OCI-LY3 (cell line): ENCODE results near the gene AHSG.

Experiments used
- H2AFZ ChIP-seq: fragments of 200-600, 300-600 bp; shearing (Covaris generic); 2 replicates; pipeline ENCODE4 v1.6.0; 2014; ENCODE audit warnings: antibody characterized with exemption, low read depth, low read length
- H3K27ac ChIP-seq: fragments of 200-600, 300-600 bp; sonication (generic); 2 replicates; pipeline ENCODE4 v1.5.1; 2014; ENCODE audit warnings: mild to moderate bottlenecking, low read length, moderate library complexity, mixed read lengths
- H3K27me3 ChIP-seq: fragments of 200-600, 300-600 bp; sonication (generic); 2 replicates; pipeline ENCODE4 v1.6.1; 2014; ENCODE audit warnings: low read depth, low read length, mixed read lengths
- H3K36me3 ChIP-seq: fragments of 200-600, 300-600 bp; sonication (generic); replicated peaks from 2 replicates; pipeline ENCODE3; 2014; ENCODE audit warnings: low read depth, low read length, mixed read lengths
- H3K4me1 ChIP-seq: fragments of 300-600, 200-600 bp; sonication (generic); 2 replicates; pipeline ENCODE4 v1.6.1; 2014; ENCODE audit warnings: low read length, mixed read lengths
- H3K4me2 ChIP-seq: fragments of 200-600, 300-600 bp; sonication (generic); 2 replicates; pipeline ENCODE4 v1.6.1; 2014; ENCODE audit warnings: low read length, mixed read lengths
- H3K4me3 ChIP-seq: fragments of 300-600, 200-600 bp; sonication (generic); 2 replicates; pipeline ENCODE4 v1.5.1; 2014; ENCODE audit warnings: antibody characterized with exemption, mild to moderate bottlenecking, low read length, moderate library complexity
- H3K79me2 ChIP-seq: fragments of 300-600, 200-600 bp; shearing (Covaris generic); 2 replicates; pipeline ENCODE4 v1.6.1; 2014; ENCODE audit warnings: mild to moderate bottlenecking, low read length, mixed read lengths
- H3K9ac ChIP-seq: fragments of 300-600, 200-600 bp; shearing (Covaris generic); 2 replicates; pipeline ENCODE4 v1.6.0; 2014; ENCODE audit warnings: mild to moderate bottlenecking, low read length, moderate library complexity
- H3K9me3 ChIP-seq: fragments of 200-600, 300-600 bp; shearing (Covaris generic); 2 replicates; pipeline ENCODE4 v1.6.1; 2014; ENCODE audit warnings: low read length, mixed read lengths; ENCODE audit not compliant: insufficient read depth
- H4K20me1 ChIP-seq: fragments of 200-600, 300-600 bp; sonication (generic); 2 replicates; pipeline ENCODE4 v1.6.1; 2016; ENCODE audit warnings: low read length, mixed read lengths; ENCODE audit not compliant: insufficient read depth
- EZH2phosphoT487 ChIP-seq: fragments of 200-600 bp; shearing (Covaris generic); IDR thresholded peaks from 2 replicates; pipeline ENCODE4 v1.6.1; 2018; ENCODE audit warnings: antibody characterized with exemption, mixed run types, low read depth
- TF ChIP-seq, protein P1 (sequence below): fragments of 200-600, 300-600 bp; sonication (generic); IDR thresholded peaks from 2 replicates; pipeline ENCODE4 v1.5.1; 2014; ENCODE audit warnings: antibody characterized with exemption, low read length, low read depth

Gene AHSG

DNA sequence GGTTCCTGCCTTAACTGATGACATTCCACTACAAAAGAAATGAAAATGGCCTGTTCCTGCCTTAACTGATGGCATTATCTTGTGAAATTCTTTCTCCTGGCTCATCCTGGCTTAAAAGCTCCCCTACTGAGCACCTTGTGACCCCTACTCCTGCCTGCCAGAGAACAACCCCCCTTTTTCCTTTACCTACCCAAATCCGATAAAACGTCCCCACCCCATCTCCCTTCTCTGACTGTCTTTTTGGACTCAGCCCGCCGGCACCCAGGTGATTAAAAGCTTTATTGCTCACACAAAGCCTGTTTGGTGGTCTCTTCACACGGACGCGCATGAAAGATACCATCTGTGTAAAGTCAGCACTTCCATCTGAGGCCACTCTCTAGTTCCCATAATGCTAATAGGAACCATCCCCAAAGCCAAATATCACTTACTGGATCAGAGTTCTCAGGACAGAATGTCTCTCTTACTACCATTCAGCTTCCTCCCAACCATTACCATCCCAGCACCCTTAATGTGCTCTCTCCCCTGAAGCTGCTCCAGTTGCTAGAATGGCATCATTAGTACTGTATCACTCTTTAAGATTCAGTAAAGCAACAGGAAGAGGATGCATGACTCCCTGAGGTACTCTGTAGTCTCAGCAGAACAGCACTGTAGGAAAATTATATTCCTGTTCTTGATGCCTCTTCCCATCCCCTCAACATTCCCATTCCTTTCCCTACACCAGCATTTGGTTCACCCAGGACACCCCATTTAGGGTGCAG lies 50.7 kb downstream of the AHSG start:
- Histone ChIP-seq H3K9ac (no peak overlapping the region), H3K36me3 (no peaks in the 10 kb centered on the region)

DNA sequence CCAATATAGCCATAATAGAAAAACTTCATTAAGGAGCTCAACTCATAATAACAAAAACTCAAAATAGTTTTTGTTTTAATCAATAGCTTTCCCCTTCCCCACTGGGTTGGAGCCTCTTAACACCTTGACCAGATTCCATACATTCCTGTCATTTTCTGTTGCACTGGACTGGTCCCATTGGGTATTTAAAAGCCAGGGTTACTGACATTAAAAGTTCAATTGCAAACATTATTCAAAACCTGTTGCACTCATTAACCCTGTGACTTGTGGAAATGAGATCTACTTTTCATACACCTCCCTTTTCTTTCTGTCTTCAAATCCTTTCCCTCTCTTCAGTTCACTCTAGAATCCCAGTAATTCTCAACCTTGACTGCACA lies 51.2 kb downstream of the AHSG start:
- Histone ChIP-seq H3K36me3 (no peaks in the 10 kb centered on the region), H3K27ac (no peak overlapping the region)

More for the DNA sequence above, 50.7 kb downstream of the AHSG start:
- Histone ChIP-seq H3K4me3 (no peak overlapping the region), H4K20me1 (no peaks in the 10 kb centered on the region), H3K27me3 (peaks cover 6% of the 10 kb centered on the region), H3K27ac (no peak overlapping the region), H3K4me1 (no peaks in the 10 kb centered on the region), H3K9me3 (no peaks in the 10 kb centered on the region), H3K79me2 (no peaks in the 10 kb centered on the region), H2AFZ (no peak overlapping the region), H3K4me2 (no peak overlapping the region)
- TF ChIP-seq, protein P1, sequence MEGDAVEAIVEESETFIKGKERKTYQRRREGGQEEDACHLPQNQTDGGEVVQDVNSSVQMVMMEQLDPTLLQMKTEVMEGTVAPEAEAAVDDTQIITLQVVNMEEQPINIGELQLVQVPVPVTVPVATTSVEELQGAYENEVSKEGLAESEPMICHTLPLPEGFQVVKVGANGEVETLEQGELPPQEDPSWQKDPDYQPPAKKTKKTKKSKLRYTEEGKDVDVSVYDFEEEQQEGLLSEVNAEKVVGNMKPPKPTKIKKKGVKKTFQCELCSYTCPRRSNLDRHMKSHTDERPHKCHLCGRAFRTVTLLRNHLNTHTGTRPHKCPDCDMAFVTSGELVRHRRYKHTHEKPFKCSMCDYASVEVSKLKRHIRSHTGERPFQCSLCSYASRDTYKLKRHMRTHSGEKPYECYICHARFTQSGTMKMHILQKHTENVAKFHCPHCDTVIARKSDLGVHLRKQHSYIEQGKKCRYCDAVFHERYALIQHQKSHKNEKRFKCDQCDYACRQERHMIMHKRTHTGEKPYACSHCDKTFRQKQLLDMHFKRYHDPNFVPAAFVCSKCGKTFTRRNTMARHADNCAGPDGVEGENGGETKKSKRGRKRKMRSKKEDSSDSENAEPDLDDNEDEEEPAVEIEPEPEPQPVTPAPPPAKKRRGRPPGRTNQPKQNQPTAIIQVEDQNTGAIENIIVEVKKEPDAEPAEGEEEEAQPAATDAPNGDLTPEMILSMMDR: no peak
- TF ChIP-seq EZH2phosphoT487: no peak

DNA sequence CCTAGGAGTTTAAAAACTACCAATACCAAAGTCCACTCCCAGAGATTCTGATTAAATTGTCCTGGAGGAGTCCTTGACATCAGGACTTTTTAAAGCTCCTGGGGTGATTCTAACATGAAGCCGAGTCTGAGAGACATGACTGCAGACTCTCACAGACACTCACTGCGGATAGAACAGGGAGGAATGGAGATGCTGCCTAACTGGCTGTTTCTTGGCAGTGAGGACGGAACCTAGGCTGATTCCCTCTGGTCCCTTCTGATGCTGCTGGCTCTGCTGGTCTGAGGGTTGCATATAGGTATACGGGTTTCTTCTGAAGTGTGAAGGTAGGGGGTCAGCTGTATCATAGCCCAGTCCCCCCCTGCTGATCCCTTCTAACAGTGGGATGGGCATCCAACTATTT lies 51.6 kb downstream of the AHSG start:
- Histone ChIP-seq H4K20me1 (no peaks in the 10 kb centered on the region), H2AFZ (no peak overlapping the region), H3K27ac (no peak overlapping the region), H3K4me3 (no peak overlapping the region), H3K79me2 (no peaks in the 10 kb centered on the region), H3K9me3 (no peaks in the 10 kb centered on the region), H3K36me3 (no peaks in the 10 kb centered on the region), H3K9ac (no peak overlapping the region), H3K27me3 (peaks cover 6% of the 10 kb centered on the region), H3K4me1 (no peaks in the 10 kb centered on the region; the same call in 1 of the 2 replicates), H3K4me2 (no peak overlapping the region)
- TF ChIP-seq, protein P1: no peak
- TF ChIP-seq EZH2phosphoT487: no peak

More for the DNA sequence above, 51.2 kb downstream of the AHSG start:
- Histone ChIP-seq H3K4me2 (no peak overlapping the region), H2AFZ (no peak overlapping the region), H4K20me1 (no peaks in the 10 kb centered on the region), H3K9me3 (no peaks in the 10 kb centered on the region), H3K27me3 (peaks cover 6% of the 10 kb centered on the region), H3K9ac (no peak overlapping the region), H3K4me3 (no peak overlapping the region), H3K79me2 (no peaks in the 10 kb centered on the region), H3K4me1 (no peaks in the 10 kb centered on the region)
- TF ChIP-seq EZH2phosphoT487: no peak
- TF ChIP-seq, protein P1: no peak

DNA sequence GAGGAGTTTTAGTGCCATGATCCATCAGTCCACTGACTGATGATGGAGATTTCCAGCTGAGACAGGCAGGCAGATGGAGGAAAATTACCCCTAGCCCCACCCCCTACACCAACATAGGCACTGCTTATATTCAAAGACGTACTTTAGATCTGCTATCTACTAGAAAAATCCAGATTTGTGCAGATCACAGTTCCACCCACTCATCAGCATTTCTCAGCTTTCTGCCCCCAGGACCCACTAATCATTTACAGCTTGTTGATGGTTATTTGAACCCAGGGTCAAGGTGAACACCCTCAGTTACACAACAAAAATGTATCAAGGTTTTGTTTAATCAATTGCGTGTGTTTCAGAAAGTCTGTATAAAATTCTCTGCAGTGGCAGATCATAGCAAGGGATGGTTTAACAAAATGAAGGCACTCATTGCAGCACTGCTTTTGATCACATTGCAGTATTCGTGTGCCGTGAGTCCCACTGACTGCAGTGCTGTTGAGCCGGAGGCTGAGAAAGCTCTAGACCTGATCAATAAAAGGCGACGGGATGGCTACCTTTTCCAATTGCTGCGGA lies 52.8 kb downstream of the AHSG start, which contains the start of gene HRG:
Gene HRG, plus strand, starts transcription at position 390 of the 564 bp plus-strand sequence. Its CDS starts 18 bp downstream, at position 408.
- no peak within 1 kb of the TSS for H3K4me2 ChIP-seq
- H3K79me2 ChIP-seq: no peaks in the 10 kb centered on the region

More for the DNA sequence above, 52.8 kb downstream of the AHSG start, which contains the start of gene HRG:
- Histone ChIP-seq H3K4me3 (no peak within 1 kb of the TSS), H3K4me1 (no peaks in the 10 kb centered on the region; the same call in 1 of the 2 replicates), H3K9ac (no peak within 1 kb of the TSS), H3K36me3 (no peaks in the 10 kb centered on the region), H2AFZ (no peak within 1 kb of the TSS), H4K20me1 (no peaks in the 10 kb centered on the region), H3K27me3 (peaks cover 6% of the 10 kb centered on the region), H3K27ac (no peak within 1 kb of the TSS), H3K9me3 (no peaks in the 10 kb centered on the region)
- TF ChIP-seq EZH2phosphoT487: no peak
- TF ChIP-seq, protein P1: no peak
